Endothelial cell of coronary artery (primary cell): Measurements from ENCODE around the gene CZIB. TPM values are rescaled to one million over a fixed set of nuclear protein-coding genes. Genes with fewer than 3 reads are reported as not detected.

ENCODE experiments used
- total RNA-seq: library from RNA; depleted of rRNA; stranded (reverse); fragments of >200 nt; gene quantifications from 2 replicates; pipeline ENCODE4 v1.2.3, GENCODE V29; 2014

CZIB gene
- 40.3 and 47.2 TPM in 2 replicates for total RNA-seq

DNA sequence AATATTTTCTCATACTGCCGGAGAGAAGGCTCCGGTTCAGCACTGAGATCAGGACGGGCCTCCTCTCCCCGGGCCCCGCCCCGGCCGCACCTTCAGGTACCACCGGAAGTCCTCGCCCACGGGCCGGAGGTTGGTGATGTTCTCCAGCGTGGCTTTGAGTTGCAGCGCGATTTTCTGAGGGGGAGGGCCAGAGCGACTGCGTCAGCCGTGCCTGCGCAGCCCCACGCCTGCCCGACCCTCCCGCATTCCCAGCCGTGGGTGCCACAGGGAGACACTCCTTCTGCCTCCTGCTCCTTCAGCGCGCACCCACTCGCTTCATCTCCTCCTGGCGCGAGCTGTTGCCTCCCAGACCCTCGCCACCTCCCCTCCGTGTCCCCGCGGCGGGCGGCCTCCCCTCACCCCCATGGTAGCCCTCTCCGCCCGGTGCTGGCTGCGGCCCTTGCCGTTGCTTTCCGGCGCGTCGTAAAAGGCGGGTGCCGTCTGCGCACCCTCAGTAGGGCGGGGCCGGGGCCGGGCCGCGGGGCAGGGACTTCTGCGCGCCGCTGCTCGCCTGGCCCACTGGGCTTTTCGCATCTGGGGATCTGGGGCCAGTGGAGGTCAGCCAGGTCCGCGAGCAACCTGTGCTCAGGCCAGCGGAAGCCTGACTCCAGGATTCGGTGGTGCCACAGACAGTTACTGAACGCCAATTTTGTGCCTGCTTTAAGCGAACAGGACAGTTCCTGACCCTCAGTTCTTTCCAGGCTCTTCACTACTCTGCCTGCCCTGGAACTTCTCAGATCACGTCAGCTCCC, at the start of gene CZIB:
TSS of gene CZIB (minus strand) at position 464 of the 791 bp plus-strand sequence. CDS start at position 405, 59 bp downstream.

DNA sequence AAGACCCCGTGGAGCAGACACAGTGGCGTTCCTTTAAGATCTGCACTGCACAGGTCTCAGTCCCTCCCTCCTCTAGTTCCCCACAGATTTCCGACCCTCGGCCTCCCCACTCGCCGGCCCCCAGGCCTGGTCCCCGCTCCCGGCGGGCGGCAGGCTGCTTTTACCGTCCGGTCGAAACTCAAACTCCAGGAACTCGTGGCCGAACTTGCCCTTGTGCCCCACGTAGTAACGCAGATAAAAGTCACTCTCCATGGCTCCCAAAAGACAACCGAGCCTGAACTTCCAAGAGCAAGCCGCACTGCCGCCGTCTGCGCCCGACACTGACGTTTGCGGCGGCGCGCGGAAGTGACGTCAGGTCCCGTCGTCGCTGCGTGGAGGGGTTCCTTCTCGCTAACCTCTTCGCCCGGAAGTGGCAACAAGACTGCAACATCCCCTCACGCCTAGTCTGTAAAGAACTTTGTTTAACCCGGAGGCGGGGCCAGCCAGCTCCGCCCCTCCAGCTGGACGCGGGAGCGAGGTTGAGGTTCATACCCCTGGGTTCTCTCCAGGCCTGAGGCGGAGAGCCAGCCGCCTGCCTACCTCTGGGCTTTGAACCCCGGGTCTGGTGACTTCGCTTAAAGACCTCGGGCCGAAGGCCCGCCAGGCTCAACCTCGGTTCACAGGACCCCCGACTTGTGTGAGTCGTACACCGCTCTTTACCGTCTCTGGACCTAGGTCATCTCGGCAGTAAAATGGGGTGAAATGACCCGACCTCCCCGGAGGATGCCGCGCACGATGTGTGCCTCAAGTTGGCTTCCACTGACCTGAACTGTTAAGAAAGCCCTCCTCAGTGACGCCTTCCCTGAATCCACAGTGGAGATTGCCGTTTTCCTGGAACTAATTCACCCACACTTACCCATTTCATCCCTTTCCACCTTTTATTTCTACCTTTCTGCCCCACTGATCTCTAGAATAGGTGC, 18.0 kb upstream of the CZIB start, which contains the start of gene MAGOH:
TSS of gene MAGOH (minus strand) at position 322 of the 959 bp plus-strand sequence. CDS start at position 252, 70 bp downstream.

DNA sequence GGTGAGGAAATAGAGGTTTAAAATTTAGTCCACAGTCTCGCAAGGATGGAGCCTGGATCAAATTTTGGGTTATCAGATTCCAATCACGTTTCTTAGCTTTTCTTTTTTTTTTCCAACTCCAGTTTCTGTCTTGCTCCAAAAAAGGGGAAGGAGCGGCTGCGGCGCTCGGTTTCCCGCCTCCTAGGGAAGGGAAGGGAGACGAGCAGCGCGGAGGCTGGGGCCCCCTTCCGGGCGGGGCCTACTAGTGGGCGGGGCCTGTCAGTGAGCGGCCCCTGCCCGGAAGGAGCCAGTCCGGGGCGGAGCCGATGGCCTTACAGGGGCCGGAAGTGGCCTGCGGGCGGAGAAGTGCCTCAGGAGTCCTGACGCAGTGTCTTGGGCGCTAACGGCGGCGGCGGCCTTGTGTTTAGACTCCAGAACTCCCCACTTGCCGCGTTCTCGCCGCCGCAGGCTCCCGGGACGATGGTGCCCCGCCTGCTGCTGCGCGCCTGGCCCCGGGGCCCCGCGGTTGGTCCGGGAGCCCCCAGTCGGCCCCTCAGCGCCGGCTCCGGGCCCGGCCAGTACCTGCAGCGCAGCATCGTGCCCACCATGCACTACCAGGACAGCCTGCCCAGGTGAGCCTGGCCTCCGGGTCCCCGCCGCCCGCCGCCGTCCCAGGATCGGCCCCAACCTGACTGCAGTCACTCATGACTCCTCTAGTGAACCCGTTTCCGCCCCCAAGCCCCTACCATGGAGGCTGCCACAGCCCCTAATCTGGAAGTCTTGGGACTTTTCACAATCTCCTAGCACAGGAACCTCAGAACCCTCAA, 23.7 kb downstream of the CZIB start, which contains the start of gene CPT2:
TSS of gene CPT2 (plus strand) at position 340 of the 806 bp plus-strand sequence. CDS start at position 460, 120 bp downstream.

Other genes with a start within 250 kb of the CZIB start
- gene PODN, start 158.4 kb downstream of the CZIB start, total RNA-seq = 0.45 and 1.4 TPM in 2 replicates
- 0.09 TPM in 1 of 2 replicates, not detected in the other for gene SLC1A7, start 78.0 kb downstream of the CZIB start, total RNA-seq
- 6.9 and 7.1 TPM in 2 replicates for gene CPT2, start 23.8 kb downstream of the CZIB start, total RNA-seq
- gene MAGOH, start 17.9 kb upstream of the CZIB start, total RNA-seq = 56.1 and 76.9 TPM in 2 replicates
- 18.5 and 26.6 TPM in 2 replicates for gene LRP8, start 107.4 kb upstream of the CZIB start, total RNA-seq
- gene DMRTB1, start 238.8 kb upstream of the CZIB start, total RNA-seq = not detected in 2 replicates